Fibroblast of upper back skin (primary cell): Measurements from ENCODE around the gene PPP1R14B.

ENCODE experiments used
- DNase-seq: peaks from one replicate; pipeline ENCODE4 v3.0.0-alpha.2; 2013

The PPP1R14B gene

GRCh38 chr11:64246871-64247728 is at the start of gene PPP1R14B:
TSS of gene PPP1R14B (minus strand) at chr11:64246943. CDS start at chr11:64246673, 270 bp downstream.
- peak; percentile 87 for DNase-seq

- no peak for DNase-seq
Measured at GRCh38 chr11:64296236-64296635, 49.5 kb upstream of the PPP1R14B start.

- no peak for DNase-seq
Measured at GRCh38 chr11:64295760-64296159, 49.0 kb upstream of the PPP1R14B start.

- no peak for DNase-seq
Measured at GRCh38 chr11:64294774-64295173, 48.0 kb upstream of the PPP1R14B start.

- no peak for DNase-seq
Measured at GRCh38 chr11:64292460-64293254, 45.9 kb upstream of the PPP1R14B start.

GRCh38 chr11:64291752-64292459 is 45.2 kb upstream of the PPP1R14B start:
- no peak for DNase-seq

GRCh38 chr11:64291262-64291751 is 44.6 kb upstream of the PPP1R14B start, which contains the start of gene KCNK4:
TSS of gene KCNK4 (plus strand) at chr11:64291302. CDS start at chr11:64293019, 1,717 bp downstream.
- DNase-seq: no peak

GRCh38 chr11:64290352-64291261 is 43.9 kb upstream of the PPP1R14B start:
- no peak for DNase-seq

- no peak for DNase-seq
Measured at GRCh38 chr11:64289002-64289564, 42.3 kb upstream of the PPP1R14B start.

GRCh38 chr11:64288353-64288750 is 41.6 kb upstream of the PPP1R14B start:
- DNase-seq: no peak

GRCh38 chr11:64287676-64288352 is 41.1 kb upstream of the PPP1R14B start:
- no peak for DNase-seq

- no peak for DNase-seq
Measured at GRCh38 chr11:64286801-64287159, 40.0 kb upstream of the PPP1R14B start.

- no peak for DNase-seq
Measured at GRCh38 chr11:64285885-64286800, 39.4 kb upstream of the PPP1R14B start.

- DNase-seq: peak; percentile 64
Measured at GRCh38 chr11:64284962-64285884, 38.5 kb upstream of the PPP1R14B start, which contains the start of gene GPR137. TSS of gene GPR137 (plus strand) at chr11:64285848. CDS start at chr11:64286525, 677 bp downstream.

GRCh38 chr11:64284048-64284961 is 37.6 kb upstream of the PPP1R14B start, which contains the start of gene BAD:
TSS of gene BAD (minus strand) at chr11:64284665. CDS start at chr11:64284368, 297 bp downstream.
- peak; percentile 90 for DNase-seq

GRCh38 chr11:64283092-64283491 is 36.3 kb upstream of the PPP1R14B start:
- DNase-seq: no peak
